Endothelial cell of umbilical vein (primary cell): ENCODE data around the gene SMCP. TPM values are rescaled to one million over a fixed set of nuclear protein-coding genes. Genes with fewer than 3 reads are reported as not detected.

Source experiments
- BruUV-seq: library from RNA; stranded (reverse); fragments of 400-500 nt; replicated peaks from 2 replicates; lab custom pipeline; 2021; lab: Mats Ljungman, UMichigan
- CTCF ChIA-PET: fragments of 300-600, 350-600 bp; sonication (Branson Sonifier 250); formaldehyde crosslinking; loops from one replicate; lab custom pipeline; 2021; ENCODE audit warnings: antibody characterized with exemption, inconsistent platforms; lab: Charles Lee
- POLR2A ChIA-PET: fragments of 300-600, 350-600 bp; sonication (Branson Sonifier 250); formaldehyde crosslinking; loops from one replicate; lab custom pipeline; 2021; ENCODE audit warnings: antibody characterized with exemption, inconsistent platforms; lab: Charles Lee
- DNase-seq: peaks from one replicate; pipeline ENCODE4 v3.0.0-alpha.2; 2011; ENCODE audit warnings: low read depth, low spot score
- FAIRE-seq: peaks from 2 replicates; lab custom pipeline; 2011; peaks lifted over from hg19 to GRCh38; lab: Jason Lieb, UNC
- H2AFZ ChIP-seq: 2 replicates; pipeline ENCODE4 v1.6.0; 2012; ENCODE audit warnings: low read depth, low read length, control low read depth, inconsistent platforms
- H3K27ac ChIP-seq: 2 replicates; pipeline ENCODE4 v1.5.1; 2011; ENCODE audit warnings: low read depth, mild to moderate bottlenecking, control low read depth, low read length, moderate library complexity; ENCODE audit not compliant: insufficient read depth
- H3K27me3 ChIP-seq, 2 experiments: 2 replicates each; pipeline versions ENCODE4 v1.6.0 to v1.6.1; 2011; ENCODE audit warnings: low read length in 2 of 2, mixed read lengths in 1 of 2; ENCODE audit not compliant: control insufficient read depth in 2 of 2, insufficient read depth in 2 of 2
- H3K36me3 ChIP-seq, 2 experiments: 2 replicates in 1 of 2; 3 replicates in 1 of 2; pipeline ENCODE4 v1.5.1; 2011; ENCODE audit warnings: low read length in 2 of 2, mild to moderate bottlenecking in 1 of 2, moderate library complexity in 1 of 2; ENCODE audit not compliant: control insufficient read depth in 2 of 2, insufficient read depth in 2 of 2; ENCODE audit errors: extremely low read depth in 1 of 2
- H3K4me1 ChIP-seq: 3 replicates; pipeline ENCODE4 v1.5.1; 2011; ENCODE audit warnings: mild to moderate bottlenecking, low read length; ENCODE audit not compliant: control insufficient read depth, insufficient read depth; ENCODE audit errors: extremely low read depth
- H3K4me2 ChIP-seq: 2 replicates; pipeline ENCODE4 v1.6.1; 2011; ENCODE audit warnings: low read length, control low read depth, mixed read lengths; ENCODE audit not compliant: insufficient read depth
- H3K4me3 ChIP-seq, 3 experiments: fragments of 200-600 bp in 1 of 3; sonication (generic), shearing (Covaris generic) in 1 of 3; replicated peaks in 1 of 3; 2 replicates each; pipeline ENCODE4 v1.5.1; 2011 to 2016; ENCODE audit warnings: control low read depth in 3 of 3, low read length in 3 of 3, mild to moderate bottlenecking in 2 of 3, inconsistent platforms in 1 of 3, low read depth in 1 of 3, moderate library complexity in 1 of 3; ENCODE audit not compliant: insufficient read depth in 1 of 3
- H3K79me2 ChIP-seq: 2 replicates; pipeline ENCODE4 v1.6.0; 2012; ENCODE audit warnings: low read length, inconsistent platforms; ENCODE audit not compliant: control insufficient read depth, insufficient read depth
- H3K9ac ChIP-seq: replicated peaks from 2 replicates; pipeline ENCODE3; 2011; ENCODE audit warnings: low read length, control low read depth; ENCODE audit not compliant: insufficient read depth; ENCODE audit errors: extremely low read depth
- H3K9me1 ChIP-seq: replicated peaks from 3 replicates; pipeline ENCODE4 v1.6.0; 2011; ENCODE audit warnings: mild to moderate bottlenecking, low read length; ENCODE audit not compliant: control insufficient read depth, insufficient read depth; ENCODE audit errors: extremely low read depth
- H3K9me3 ChIP-seq: replicated peaks from 2 replicates; pipeline ENCODE4 v1.5.1; 2012; ENCODE audit warnings: low read length, inconsistent platforms; ENCODE audit not compliant: control insufficient read depth, insufficient read depth
- H4K20me1 ChIP-seq: replicated peaks from 2 replicates; pipeline ENCODE3; 2011; ENCODE audit warnings: mild to moderate bottlenecking, low read length; ENCODE audit not compliant: control insufficient read depth, insufficient read depth; ENCODE audit errors: extremely low read depth
- EZH2 ChIP-seq: IDR thresholded peaks from 2 replicates; pipeline ENCODE4 v1.6.1; 2012; ENCODE audit warnings: borderline replicate concordance, low read depth, mild to moderate bottlenecking, moderate library complexity, low read length, inconsistent platforms; ENCODE audit not compliant: severe bottlenecking
- FOS ChIP-seq: IDR thresholded peaks from 2 replicates; pipeline ENCODE4 v1.6.1; 2011; ENCODE audit warnings: mild to moderate bottlenecking, low read length, moderate library complexity, borderline replicate concordance; ENCODE audit not compliant: insufficient read depth
- GATA2 ChIP-seq: IDR thresholded peaks from 2 replicates; pipeline ENCODE4 v1.7.0; 2011; ENCODE audit warnings: low read depth, mild to moderate bottlenecking, moderate library complexity, mixed read lengths, low read length; ENCODE audit not compliant: insufficient read length, insufficient read depth
- JUN ChIP-seq: IDR thresholded peaks from 2 replicates; pipeline ENCODE4 v1.6.1; 2011; ENCODE audit warnings: borderline replicate concordance, low read depth; ENCODE audit not compliant: insufficient read length, insufficient read depth
- MAX ChIP-seq: IDR thresholded peaks from 2 replicates; pipeline ENCODE4 v1.6.1; 2011; ENCODE audit not compliant: insufficient read depth, insufficient read length
- MYC ChIP-seq: IDR thresholded peaks from one replicate; pipeline ENCODE4 v1.6.1; 2011; ENCODE audit warnings: mild to moderate bottlenecking, low read depth, low read length
- POLR2A ChIP-seq: IDR thresholded peaks from 2 replicates; pipeline ENCODE4 v1.6.1; 2012; ENCODE audit warnings: low read depth, mild to moderate bottlenecking, control low read depth, low read length
- POLR2AphosphoS5 ChIP-seq: IDR thresholded peaks from 2 replicates; pipeline ENCODE4 v1.6.1; 2012; ENCODE audit warnings: low read depth, mild to moderate bottlenecking, control low read depth, low read length, moderate library complexity; ENCODE audit not compliant: insufficient read depth
- dilution Hi-C: fragments of 300-500 bp; cut with MboI; formaldehyde crosslinking; loops from one replicate; pipeline ENCODE4 v1.15.0; 2019; ENCODE audit warnings: low sequenced_read_pairs; ENCODE audit not compliant: extremely low pct_ligation_motif_present
- intact Hi-C: fragments of 100-400 bp; cut with micrococcal nuclease; formaldehyde crosslinking; loops from one replicate; pipeline ENCODE4 v1.10.0; 2022
- polyA plus RNA-seq, 4 experiments: library from polyadenylated mRNA; depleted of rRNA in 3 of 4; stranded (reverse) in 3 of 4; unstranded in 1 of 4; fragments of >200 nt; gene quantifications; 2 replicates each; pipeline versions ENCODE4 v1.2.1 to v1.2.3, GENCODE V29; 2011 to 2012; ENCODE audit warnings: missing spikeins in 1 of 4
- total RNA-seq: library from RNA; stranded (reverse); gene quantifications from 2 replicates; pipeline ENCODE4 v1.2.3, GENCODE V29; 2021
- TF ChIP-seq, protein P1 (sequence below), 2 donors: IDR thresholded peaks; 1 replicate in 1 of 2; 2 replicates in 1 of 2; pipeline ENCODE4 v1.5.1; 2011; ENCODE audit warnings: low read length in 2 of 2, mild to moderate bottlenecking in 2 of 2, moderate library complexity in 2 of 2, control low read depth in 1 of 2, inconsistent platforms in 1 of 2, low read depth in 1 of 2; ENCODE audit not compliant: insufficient read depth in 1 of 2; ENCODE audit errors: extremely low read depth in 1 of 2

SMCP gene
- total and polyA plus RNA-seq, 2 donors (not counting 3 experiments of a cell fraction or from before 2014, with no cell fraction given): not detected

DNA sequence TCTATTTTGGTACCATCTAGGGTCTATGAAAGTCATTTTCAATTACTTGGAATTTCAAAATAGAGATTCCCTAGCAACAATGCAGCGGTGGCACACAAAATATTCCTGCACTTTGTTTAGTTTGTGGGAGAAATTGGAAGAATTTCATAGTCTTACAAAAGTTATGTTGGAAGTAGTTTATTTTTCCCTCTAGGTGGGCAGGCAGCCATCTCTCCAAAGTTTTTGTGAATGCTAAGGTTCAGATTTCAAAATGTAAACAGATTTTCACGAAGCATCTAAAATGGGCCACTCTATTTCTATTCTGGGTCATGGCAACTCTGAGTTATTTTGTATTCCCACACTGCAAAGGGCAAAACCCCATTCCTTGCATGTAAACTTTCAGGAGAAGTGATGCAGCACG, 8.0 kb downstream of the SMCP start:
- Histone ChIP-seq H3K4me2 (no peak overlapping the region), H3K79me2 (no peaks in the 10 kb centered on the region), H3K36me3 (no peaks in the 10 kb centered on the region), H4K20me1 (no peaks in the 10 kb centered on the region), H3K27ac (no peak overlapping the region), H3K27me3 (no peaks in the 10 kb centered on the region), H3K9me3 (no peaks in the 10 kb centered on the region), H3K4me3 (no peak overlapping the region), H3K4me1 (no peaks in the 10 kb centered on the region), H3K9ac (no peak overlapping the region), H2AFZ (no peak overlapping the region), H3K9me1 (no peaks in the 10 kb centered on the region)
- FAIRE-seq (no peak), DNase-seq (no peak)
- CTCF ChIA-PET: no interaction called here
- POLR2A ChIA-PET: no interaction called here
- dilution Hi-C loops: no loop called here
- intact Hi-C loops: no loop called here
- no peak for TF ChIP-seq POLR2A
- TF ChIP-seq MAX: no peak
- TF ChIP-seq, protein P1, sequence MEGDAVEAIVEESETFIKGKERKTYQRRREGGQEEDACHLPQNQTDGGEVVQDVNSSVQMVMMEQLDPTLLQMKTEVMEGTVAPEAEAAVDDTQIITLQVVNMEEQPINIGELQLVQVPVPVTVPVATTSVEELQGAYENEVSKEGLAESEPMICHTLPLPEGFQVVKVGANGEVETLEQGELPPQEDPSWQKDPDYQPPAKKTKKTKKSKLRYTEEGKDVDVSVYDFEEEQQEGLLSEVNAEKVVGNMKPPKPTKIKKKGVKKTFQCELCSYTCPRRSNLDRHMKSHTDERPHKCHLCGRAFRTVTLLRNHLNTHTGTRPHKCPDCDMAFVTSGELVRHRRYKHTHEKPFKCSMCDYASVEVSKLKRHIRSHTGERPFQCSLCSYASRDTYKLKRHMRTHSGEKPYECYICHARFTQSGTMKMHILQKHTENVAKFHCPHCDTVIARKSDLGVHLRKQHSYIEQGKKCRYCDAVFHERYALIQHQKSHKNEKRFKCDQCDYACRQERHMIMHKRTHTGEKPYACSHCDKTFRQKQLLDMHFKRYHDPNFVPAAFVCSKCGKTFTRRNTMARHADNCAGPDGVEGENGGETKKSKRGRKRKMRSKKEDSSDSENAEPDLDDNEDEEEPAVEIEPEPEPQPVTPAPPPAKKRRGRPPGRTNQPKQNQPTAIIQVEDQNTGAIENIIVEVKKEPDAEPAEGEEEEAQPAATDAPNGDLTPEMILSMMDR (IDR thresholded peaks at IDR 0.05; ENCODE audit: extremely low read depth in 1 of 2, insufficient read depth in 1 of 2, low read depth in 1 of 2, low read length in 2 of 2): no peak
- TF ChIP-seq EZH2: no peak
- TF ChIP-seq GATA2: no peak
- TF ChIP-seq JUN: no peak
- no peak for TF ChIP-seq FOS
- no peak for TF ChIP-seq MYC
- no peak for TF ChIP-seq POLR2AphosphoS5
- BruUV-seq: no TSS peak
